HPDE6-E6E7 (cell line): ENCODE data around the gene ATP5PB.
A peak's percentile ranks its signal among the peaks of the same experiment; 100 is the strongest.

Experiments used
- DNase-seq: peaks from one replicate; pipeline ENCODE4 v3.0.0; 2011; ENCODE audit warnings: missing footprints; ENCODE audit errors: extremely low spot score

Gene ATP5PB

GRCh38 chr1:111446967-111447892 is 2.0 kb upstream of the ATP5PB start:
- DNase-seq, result no peak

- DNase-seq, result peak; percentile 46
Observed at GRCh38 chr1:111448482-111448917, 764 bp upstream of the ATP5PB start.

- no peak for DNase-seq
Observed at GRCh38 chr1:111449703-111450017, 396 bp downstream of the ATP5PB start.

- no peak for DNase-seq
Observed at GRCh38 chr1:111450185-111450584, 921 bp downstream of the ATP5PB start.

GRCh38 chr1:111452581-111452980 is 3.3 kb downstream of the ATP5PB start:
- DNase-seq, result no peak

GRCh38 chr1:111453706-111454105 is 4.4 kb downstream of the ATP5PB start:
- DNase-seq, result no peak

- DNase-seq, result no peak
Observed at GRCh38 chr1:111454859-111455641, 5.8 kb downstream of the ATP5PB start.

GRCh38 chr1:111455642-111456031 is 6.4 kb downstream of the ATP5PB start:
- no peak for DNase-seq

- no peak for DNase-seq
Observed at GRCh38 chr1:111461765-111462164, 12.5 kb downstream of the ATP5PB start.

GRCh38 chr1:111462370-111463028 is 13.2 kb downstream of the ATP5PB start:
- DNase-seq, result no peak

GRCh38 chr1:111463029-111463683 is 13.9 kb downstream of the ATP5PB start:
- no peak for DNase-seq

- DNase-seq, result no peak
Observed at GRCh38 chr1:111465754-111466153, 16.5 kb downstream of the ATP5PB start.

- no peak for DNase-seq
Observed at GRCh38 chr1:111466480-111466879, 17.2 kb downstream of the ATP5PB start.

GRCh38 chr1:111467865-111468716 is 18.8 kb downstream of the ATP5PB start:
- DNase-seq, result no peak

GRCh38 chr1:111468717-111469100 is 19.4 kb downstream of the ATP5PB start:
- DNase-seq, result no peak

GRCh38 chr1:111469539-111469938 is 20.3 kb downstream of the ATP5PB start:
- no peak for DNase-seq

GRCh38 chr1:111470596-111470995 is 21.3 kb downstream of the ATP5PB start:
- DNase-seq, result no peak

- no peak for DNase-seq
Observed at GRCh38 chr1:111471012-111471411, 21.7 kb downstream of the ATP5PB start.

GRCh38 chr1:111471538-111471937 is 22.3 kb downstream of the ATP5PB start:
- DNase-seq, result no peak

GRCh38 chr1:111474106-111474505 is 24.8 kb downstream of the ATP5PB start:
- no peak for DNase-seq

GRCh38 chr1:111474521-111474920 is 25.3 kb downstream of the ATP5PB start:
- DNase-seq, result no peak
